ENCODE results near the gene GNB4.

The GNB4 gene

DNA sequence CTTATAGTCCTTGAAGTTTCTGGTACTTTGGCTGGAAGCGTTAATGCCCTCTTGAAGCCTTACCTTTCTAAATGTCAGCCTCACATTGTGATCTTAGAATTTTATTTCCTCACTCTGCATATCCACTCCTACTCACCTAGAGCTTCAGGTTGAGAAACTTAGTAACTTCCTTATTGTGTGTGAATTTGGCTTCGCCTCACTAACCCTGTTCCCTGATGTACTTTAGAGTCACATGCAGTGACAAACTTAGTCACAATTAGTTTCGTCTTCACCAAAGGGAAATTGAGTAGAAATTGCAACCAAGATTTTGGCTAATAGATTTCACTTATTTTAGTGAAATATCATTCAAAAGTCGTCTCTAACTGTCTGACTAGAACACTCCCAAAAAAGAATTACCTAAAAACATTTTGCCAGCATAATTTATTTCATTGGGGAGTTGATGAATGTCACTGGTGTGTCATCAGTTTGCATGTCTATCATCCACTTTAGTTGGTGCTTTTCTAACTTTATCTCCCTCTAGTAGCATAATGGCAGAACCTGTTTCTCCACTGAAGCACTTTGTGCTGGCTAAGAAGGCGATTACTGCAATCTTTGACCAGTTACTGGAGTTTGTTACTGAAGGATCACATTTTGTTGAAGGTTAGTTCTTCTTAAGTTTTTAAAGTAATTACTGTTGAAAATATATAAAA, 102.8 kb downstream of the GNB4 start:
- peak; percentile 86 to 90 for DNase-seq

DNA sequence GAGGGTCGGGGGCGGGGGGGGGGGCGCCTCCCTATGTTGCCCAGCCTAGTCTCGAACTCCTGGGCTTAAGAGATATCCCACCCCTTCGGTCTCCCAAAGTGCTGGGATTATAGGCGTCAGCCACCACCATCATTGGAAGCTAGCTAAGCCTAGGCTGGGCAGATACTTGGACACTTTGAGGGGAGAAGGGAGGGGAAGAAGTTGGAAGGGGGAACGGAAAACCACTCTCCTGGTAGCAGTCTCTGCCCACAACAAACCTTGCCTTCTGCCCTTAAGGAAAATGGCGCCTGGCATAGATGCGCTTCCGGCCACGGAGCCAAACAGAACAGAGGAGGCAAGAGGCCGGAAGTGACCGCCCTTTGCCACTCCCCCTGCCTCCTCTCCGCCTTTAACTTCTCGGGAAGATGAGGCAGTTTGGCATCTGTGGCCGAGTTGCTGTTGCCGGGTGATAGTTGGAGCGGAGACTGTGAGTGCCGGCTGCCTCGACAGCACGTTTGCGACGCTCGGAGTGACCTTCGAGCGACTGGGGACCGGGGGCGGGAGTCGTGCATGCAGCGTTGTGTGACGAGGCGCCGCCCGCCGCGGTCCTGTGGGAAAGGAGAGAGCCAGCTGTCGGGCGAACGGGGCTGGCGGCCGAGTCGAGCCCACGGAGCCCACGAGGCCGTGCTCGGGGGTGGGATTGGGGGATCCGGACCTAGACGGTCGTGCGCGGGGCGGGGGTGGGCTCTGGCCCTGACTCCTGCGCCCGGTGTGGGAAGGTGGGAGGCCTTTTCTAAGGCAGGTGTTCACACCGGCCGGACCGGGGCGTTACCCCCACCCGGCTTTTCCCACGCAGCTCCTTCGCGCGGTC, 103.7 kb downstream of the GNB4 start, which contains the start of gene MFN1:
MFN1 (plus strand) TSS at position 365 of the 850 bp plus-strand sequence. CDS start 1,143 bp downstream, outside the sequence.
- DNase-seq: peak; percentile 98
